HepG2 (cell line): ENCODE results near the gene GNG7. TPM values are rescaled to one million over a fixed set of nuclear protein-coding genes. Genes with fewer than 3 reads are reported as not detected.

ENCODE experiments used
- BCL6 ChIP-seq: IDR thresholded peaks from 2 replicates; pipeline ENCODE4 v1.6.1; 2016; ENCODE audit warnings: missing genetic modification reagents, missing compliant biosample characterization
- CHCHD3 ChIP-seq: sonication (generic); formaldehyde crosslinking; IDR thresholded peaks from 2 replicates; pipeline ENCODE4 v1.8.0; 2022; ENCODE audit warnings: mild to moderate bottlenecking, missing genetic modification reagents, moderate library complexity
- FOSL2 ChIP-seq: sonication (generic); formaldehyde crosslinking; IDR thresholded peaks from 2 replicates; pipeline ENCODE4 v1.4.0; 2020; ENCODE audit warnings: missing genetic modification reagents
- FOXK2 ChIP-seq: fragments of 450-650 bp; IDR thresholded peaks from 2 replicates; pipeline ENCODE4 v1.6.1; 2016
- KLF11 ChIP-seq: IDR thresholded peaks from 2 replicates; pipeline ENCODE4 v1.6.1; 2016; ENCODE audit warnings: missing compliant biosample characterization
- MTA1 ChIP-seq: sonication (generic); formaldehyde crosslinking; IDR thresholded peaks from 2 replicates; pipeline ENCODE4 v1.4.0; 2020; ENCODE audit warnings: missing genetic modification reagents, mild to moderate bottlenecking, borderline replicate concordance
- NFE2L1 ChIP-seq: sonication (generic); formaldehyde crosslinking; IDR thresholded peaks from 2 replicates; pipeline ENCODE4 v1.4.0; 2020; ENCODE audit warnings: missing genetic modification reagents, mild to moderate bottlenecking, borderline replicate concordance
- RBM39 ChIP-seq: fragments of 200-400 bp; formaldehyde crosslinking; IDR thresholded peaks from one replicate; pipeline ENCODE4 v1.6.1; 2018; ENCODE audit warnings: antibody characterized with exemption, mild to moderate bottlenecking, low read depth, low read length; ENCODE audit not compliant: poor library complexity, severe bottlenecking
- RFX5 ChIP-seq: IDR thresholded peaks from 2 replicates; pipeline ENCODE4 v1.6.1; 2011; ENCODE audit warnings: low read depth, low read length, improper control_type of control experiment
- RXRA ChIP-seq: sonication (generic); formaldehyde crosslinking; IDR thresholded peaks from 2 replicates; pipeline ENCODE4 v1.5.1; 2020; ENCODE audit warnings: missing genetic modification reagents
- SMARCC2 ChIP-seq: fragments of 450-650 bp; IDR thresholded peaks from 2 replicates; pipeline ENCODE4 v1.6.1; 2017; ENCODE audit warnings: antibody characterized with exemption, mild to moderate bottlenecking
- SP140L ChIP-seq: sonication (generic); formaldehyde crosslinking; IDR thresholded peaks from 2 replicates; pipeline ENCODE4 v1.4.0; 2020; ENCODE audit warnings: missing genetic modification reagents, borderline replicate concordance
- SRY ChIP-seq: sonication (generic); formaldehyde crosslinking; IDR thresholded peaks from 2 replicates; pipeline ENCODE4 v1.8.0; 2022; ENCODE audit warnings: mild to moderate bottlenecking, missing genetic modification reagents
- TOE1 ChIP-seq: sonication (generic); formaldehyde crosslinking; IDR thresholded peaks from 2 replicates; pipeline ENCODE4 v1.4.0; 2020; ENCODE audit warnings: mild to moderate bottlenecking, missing genetic modification reagents
- ZBTB10 ChIP-seq: sonication (generic); formaldehyde crosslinking; IDR thresholded peaks from 2 replicates; pipeline ENCODE4 v1.4.0; 2020; ENCODE audit warnings: missing genetic modification reagents, borderline replicate concordance
- ZIK1 ChIP-seq: sonication (generic); formaldehyde crosslinking; IDR thresholded peaks from 2 replicates; pipeline ENCODE4 v1.5.0; 2020; ENCODE audit warnings: mild to moderate bottlenecking, low read depth, missing genetic modification reagents, borderline replicate concordance
- ZMAT3 ChIP-seq: sonication (generic); formaldehyde crosslinking; conservative IDR thresholded peaks from 2 replicates; pipeline ENCODE4 v1.7.0; 2021; ENCODE audit warnings: missing genetic modification reagents
- ZMYM3 ChIP-seq: sonication (generic); formaldehyde crosslinking; IDR thresholded peaks from 2 replicates; pipeline ENCODE4 v1.5.1; 2020; ENCODE audit warnings: mild to moderate bottlenecking, missing genetic modification reagents
- ZNF598 ChIP-seq: sonication (generic); formaldehyde crosslinking; IDR thresholded peaks from 2 replicates; pipeline ENCODE4 v1.5.1; 2020; ENCODE audit warnings: mild to moderate bottlenecking, missing genetic modification reagents, borderline replicate concordance
- polyA plus RNA-seq, 8 experiments: library from polyadenylated mRNA; depleted of rRNA in 3 of 8; stranded (reverse) in 7 of 8; unstranded in 1 of 8; fragments of >200 nt; fragmentation: Illumina TruSeq in 4 of 8; extraction: Trizol in 4 of 8; gene quantifications; 2 replicates each; pipeline versions ENCODE4 v1.2.1 to v1.2.3, GENCODE V29; 2011 to 2016; ENCODE audit warnings: low read depth in 4 of 8, missing spikeins in 1 of 8, mixed read lengths in 1 of 8; ENCODE audit not compliant: insufficient read depth in 1 of 8
- total RNA-seq, 5 experiments: library from RNA; depleted of rRNA; stranded (reverse); fragments of >200 nt; fragmentation: Illumina TruSeq; extraction: Trizol; gene quantifications; 2 replicates each; pipeline ENCODE4 v1.2.3, GENCODE V29; 2016; ENCODE audit warnings: low read depth in 1 of 5
- TF ChIP-seq, protein P1 (sequence below): IDR thresholded peaks from 2 replicates; pipeline ENCODE4 v1.4.0; 2020; ENCODE audit warnings: mild to moderate bottlenecking, missing genetic modification reagents
- TF ChIP-seq, protein P2 (sequence below): sonication (generic); formaldehyde crosslinking; IDR thresholded peaks from 2 replicates; pipeline ENCODE4 v1.9.0; 2022; ENCODE audit warnings: missing genetic modification reagents, mild to moderate bottlenecking, borderline replicate concordance

Gene GNG7
- total and polyA plus RNA-seq, 2 of the 13 experiments (the other 11 are each of a cell fraction or from before 2014, with no cell fraction given), result 1.4 to 3.3 TPM

DNA sequence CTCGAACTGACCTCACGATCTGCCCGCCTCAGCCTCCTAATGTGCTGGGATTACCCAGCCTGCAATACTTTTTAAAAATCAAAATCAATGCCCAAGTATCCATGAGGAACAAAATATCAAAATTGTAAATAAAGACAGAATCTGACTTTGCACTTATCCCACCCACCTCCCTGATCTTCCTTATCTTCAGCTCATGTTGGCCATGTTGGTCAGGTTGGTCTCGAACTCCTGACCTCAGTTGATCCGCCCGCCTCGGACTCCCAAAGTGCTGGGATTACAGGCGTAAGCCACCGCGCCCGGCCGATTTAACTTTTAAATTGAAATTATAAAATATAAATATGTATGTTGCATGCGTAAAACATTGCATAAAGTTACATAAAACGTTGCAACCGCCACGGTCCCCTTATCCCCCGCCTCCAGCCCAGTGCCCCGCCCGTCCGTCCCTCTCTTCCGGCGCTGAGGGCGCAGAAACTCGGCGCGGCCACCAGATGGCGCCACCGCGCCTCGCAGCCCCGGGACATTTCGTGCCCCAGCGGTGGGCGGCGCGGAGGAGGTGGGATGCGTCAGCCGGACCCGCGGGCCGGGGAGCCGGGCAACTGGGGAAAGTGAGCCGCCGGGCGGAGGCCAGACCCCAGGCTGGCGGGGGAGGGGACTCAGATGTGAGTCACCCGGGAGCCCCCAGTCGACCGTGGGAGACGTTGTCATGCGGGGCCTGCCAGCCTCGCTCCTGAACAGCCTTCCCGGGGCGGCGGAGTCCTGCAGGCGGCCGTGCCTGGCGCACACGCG lies 228.1 kb downstream of the GNG7 start (continued):
- TF ChIP-seq MTA1 (CRISPR knock-in tag) (peak; percentile 74; the same call in 1 of the 2 replicates), RXRA (CRISPR knock-in tag) (peak; percentile 71), SP140L (CRISPR knock-in tag) (no peak), CHCHD3 (CRISPR knock-in tag) (no peak), ZBTB10 (CRISPR knock-in tag) (no peak), SRY (CRISPR knock-in tag) (peak; percentile 41; the same call in 1 of the 2 replicates), RBM39 (peak; percentile 48), FOSL2 (CRISPR knock-in tag) (peak; percentile 88), ZMAT3 (CRISPR knock-in tag) (peak; percentile 72; the same call in 1 of the 2 replicates), SMARCC2 (no peak), ZIK1 (CRISPR knock-in tag) (peak; percentile 18; the same call in 1 of the 2 replicates), KLF11 (CRISPR knock-in tag) (peak; percentile 20; the same call in 1 of the 2 replicates), NFE2L1 (no peak), ZNF598 (peak; percentile 33; the same call in 1 of the 2 replicates), ZMYM3 (CRISPR knock-in tag) (peak; percentile 90), RFX5 (peak; percentile 20; the same call in 1 of the 2 replicates), TOE1 (CRISPR knock-in tag) (no peak), BCL6 (CRISPR knock-in tag) (peak; percentile 78), FOXK2 (no peak)
- TF ChIP-seq, protein P1, sequence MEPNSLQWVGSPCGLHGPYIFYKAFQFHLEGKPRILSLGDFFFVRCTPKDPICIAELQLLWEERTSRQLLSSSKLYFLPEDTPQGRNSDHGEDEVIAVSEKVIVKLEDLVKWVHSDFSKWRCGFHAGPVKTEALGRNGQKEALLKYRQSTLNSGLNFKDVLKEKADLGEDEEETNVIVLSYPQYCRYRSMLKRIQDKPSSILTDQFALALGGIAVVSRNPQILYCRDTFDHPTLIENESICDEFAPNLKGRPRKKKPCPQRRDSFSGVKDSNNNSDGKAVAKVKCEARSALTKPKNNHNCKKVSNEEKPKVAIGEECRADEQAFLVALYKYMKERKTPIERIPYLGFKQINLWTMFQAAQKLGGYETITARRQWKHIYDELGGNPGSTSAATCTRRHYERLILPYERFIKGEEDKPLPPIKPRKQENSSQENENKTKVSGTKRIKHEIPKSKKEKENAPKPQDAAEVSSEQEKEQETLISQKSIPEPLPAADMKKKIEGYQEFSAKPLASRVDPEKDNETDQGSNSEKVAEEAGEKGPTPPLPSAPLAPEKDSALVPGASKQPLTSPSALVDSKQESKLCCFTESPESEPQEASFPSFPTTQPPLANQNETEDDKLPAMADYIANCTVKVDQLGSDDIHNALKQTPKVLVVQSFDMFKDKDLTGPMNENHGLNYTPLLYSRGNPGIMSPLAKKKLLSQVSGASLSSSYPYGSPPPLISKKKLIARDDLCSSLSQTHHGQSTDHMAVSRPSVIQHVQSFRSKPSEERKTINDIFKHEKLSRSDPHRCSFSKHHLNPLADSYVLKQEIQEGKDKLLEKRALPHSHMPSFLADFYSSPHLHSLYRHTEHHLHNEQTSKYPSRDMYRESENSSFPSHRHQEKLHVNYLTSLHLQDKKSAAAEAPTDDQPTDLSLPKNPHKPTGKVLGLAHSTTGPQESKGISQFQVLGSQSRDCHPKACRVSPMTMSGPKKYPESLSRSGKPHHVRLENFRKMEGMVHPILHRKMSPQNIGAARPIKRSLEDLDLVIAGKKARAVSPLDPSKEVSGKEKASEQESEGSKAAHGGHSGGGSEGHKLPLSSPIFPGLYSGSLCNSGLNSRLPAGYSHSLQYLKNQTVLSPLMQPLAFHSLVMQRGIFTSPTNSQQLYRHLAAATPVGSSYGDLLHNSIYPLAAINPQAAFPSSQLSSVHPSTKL (CRISPR knock-in tag), result peak; percentile 56; the same call in 1 of the 2 replicates
- TF ChIP-seq, protein P2, sequence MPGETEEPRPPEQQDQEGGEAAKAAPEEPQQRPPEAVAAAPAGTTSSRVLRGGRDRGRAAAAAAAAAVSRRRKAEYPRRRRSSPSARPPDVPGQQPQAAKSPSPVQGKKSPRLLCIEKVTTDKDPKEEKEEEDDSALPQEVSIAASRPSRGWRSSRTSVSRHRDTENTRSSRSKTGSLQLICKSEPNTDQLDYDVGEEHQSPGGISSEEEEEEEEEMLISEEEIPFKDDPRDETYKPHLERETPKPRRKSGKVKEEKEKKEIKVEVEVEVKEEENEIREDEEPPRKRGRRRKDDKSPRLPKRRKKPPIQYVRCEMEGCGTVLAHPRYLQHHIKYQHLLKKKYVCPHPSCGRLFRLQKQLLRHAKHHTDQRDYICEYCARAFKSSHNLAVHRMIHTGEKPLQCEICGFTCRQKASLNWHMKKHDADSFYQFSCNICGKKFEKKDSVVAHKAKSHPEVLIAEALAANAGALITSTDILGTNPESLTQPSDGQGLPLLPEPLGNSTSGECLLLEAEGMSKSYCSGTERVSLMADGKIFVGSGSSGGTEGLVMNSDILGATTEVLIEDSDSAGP, result peak; percentile 79; the same call in 1 of the 2 replicates
